HuH-7.5 (cell line): ENCODE data around the gene ZNF579.

ENCODE experiments used
- DNase-seq: peaks from one replicate; pipeline ENCODE4 v3.0.0; 2011; ENCODE audit warnings: low spot score

Gene ZNF579, protein sequence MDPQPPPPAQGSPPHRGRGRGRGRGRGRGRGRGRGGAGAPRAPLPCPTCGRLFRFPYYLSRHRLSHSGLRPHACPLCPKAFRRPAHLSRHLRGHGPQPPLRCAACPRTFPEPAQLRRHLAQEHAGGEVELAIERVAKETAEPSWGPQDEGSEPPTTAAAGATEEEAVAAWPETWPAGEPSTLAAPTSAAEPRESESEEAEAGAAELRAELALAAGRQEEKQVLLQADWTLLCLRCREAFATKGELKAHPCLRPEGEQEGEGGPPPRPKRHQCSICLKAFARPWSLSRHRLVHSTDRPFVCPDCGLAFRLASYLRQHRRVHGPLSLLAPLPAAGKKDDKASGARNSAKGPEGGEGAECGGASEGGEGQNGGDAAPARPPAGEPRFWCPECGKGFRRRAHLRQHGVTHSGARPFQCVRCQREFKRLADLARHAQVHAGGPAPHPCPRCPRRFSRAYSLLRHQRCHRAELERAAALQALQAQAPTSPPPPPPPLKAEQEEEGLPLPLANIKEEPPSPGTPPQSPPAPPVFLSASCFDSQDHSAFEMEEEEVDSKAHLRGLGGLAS

DNA sequence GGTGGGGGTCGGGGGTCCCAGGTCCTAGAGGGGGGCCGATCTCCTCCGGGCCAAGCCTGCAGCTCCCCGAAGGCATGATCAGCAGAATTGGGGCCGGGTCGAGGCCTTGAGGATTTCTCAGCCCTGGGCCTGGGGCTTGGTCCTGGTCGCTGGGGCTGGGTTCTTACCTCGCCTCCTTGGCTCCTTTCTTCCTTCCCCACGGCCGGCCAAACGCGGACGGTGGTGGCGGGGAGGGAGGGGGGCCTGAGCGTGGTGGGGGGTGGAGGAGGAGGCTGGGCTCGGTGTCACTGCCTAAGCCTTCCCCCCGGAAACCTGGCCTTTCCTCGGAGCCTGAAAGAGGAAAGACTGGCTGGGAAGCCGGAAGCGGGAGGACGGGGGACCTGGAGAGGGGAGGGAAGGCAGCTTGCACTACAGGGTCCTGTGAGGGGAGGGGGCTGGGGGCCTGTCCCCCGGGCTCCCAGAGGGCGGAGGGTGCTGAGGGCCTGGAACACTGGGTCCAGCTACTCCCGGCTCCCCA lies at the start of gene ZNF579:
Gene ZNF579 (minus strand): TSS at position 221 of the 517 bp plus-strand sequence. CDS start 1,209 bp downstream, outside the sequence.
- DNase-seq: peak; percentile 96

DNA sequence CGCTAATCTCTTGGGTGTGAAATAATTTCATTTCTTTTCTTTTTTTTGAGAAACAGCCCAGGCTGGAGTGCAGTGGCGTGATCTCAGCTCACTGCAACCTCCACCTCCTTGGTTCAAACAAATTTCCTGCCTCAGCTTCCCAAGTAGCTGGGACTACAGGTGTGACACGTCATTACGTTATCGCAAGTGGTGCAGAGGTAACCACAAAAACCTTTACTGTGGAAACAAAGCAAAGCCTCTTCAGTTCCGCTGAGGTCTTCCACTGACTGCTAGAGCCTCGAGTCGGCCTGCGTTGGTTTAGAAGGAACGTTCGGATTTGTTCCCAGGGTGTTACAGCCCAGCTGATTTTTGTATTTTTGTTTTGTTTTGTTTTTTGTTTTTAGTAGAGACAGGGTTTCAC lies 45.7 kb upstream of the ZNF579 start:
- DNase-seq: no peak

DNA sequence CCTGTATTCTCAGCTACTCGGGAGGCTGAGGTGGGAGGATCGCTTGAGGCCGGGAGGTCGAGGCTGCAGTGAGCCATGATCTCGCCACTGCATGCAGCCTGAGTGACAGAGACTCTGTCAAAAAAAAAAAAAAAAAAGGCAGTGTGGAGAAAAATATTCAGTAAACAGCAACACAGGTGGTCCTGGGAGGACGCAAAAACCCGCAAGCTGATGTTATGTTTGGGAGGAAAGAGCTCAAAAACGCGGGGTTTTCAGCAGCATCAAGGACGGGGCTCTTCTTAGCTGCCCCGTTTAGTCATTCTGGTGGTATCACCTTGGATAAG lies 44.3 kb upstream of the ZNF579 start:
- no peak for DNase-seq

DNA sequence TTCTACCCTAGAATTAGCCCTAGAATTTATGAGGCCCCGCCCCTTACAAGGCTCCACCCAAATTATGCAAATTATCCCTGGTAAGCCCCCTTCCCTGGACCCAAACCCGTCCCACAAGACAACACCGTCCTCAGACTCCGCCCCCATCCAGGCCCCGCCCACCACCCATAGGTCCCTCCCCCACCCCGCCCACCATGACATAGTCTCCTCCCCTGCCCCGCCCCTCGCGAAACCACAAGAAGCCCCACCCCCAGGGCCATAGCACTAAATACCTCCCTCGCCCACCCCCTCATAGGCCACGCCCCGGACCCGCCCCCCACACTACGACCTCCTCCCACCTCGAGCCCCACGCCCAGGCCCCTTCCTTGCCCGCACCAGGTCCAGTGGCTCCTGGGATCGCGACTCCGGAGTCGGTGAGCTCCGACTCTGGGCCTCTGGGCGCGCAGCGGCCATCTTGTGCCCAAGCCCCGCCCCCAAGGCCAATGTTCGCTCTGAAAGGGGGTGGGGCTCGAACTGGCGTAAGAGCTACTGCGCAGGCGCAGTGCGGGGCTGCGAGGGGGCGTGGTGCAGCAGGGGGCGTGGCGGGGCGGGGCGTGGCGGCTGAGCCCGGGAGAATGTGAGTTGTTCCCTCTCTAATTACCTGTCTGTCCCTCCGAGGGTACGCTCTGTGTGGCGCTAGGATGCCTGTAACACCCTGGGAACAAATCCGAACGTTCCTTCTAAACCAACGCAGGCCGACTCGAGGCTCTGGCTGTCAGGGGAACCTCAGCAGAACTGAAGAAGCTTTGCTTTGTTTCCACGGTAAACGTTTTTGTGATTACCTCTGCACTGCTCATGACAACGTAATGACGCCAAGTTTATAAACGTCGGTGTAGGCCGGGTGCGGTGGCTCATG lies 43.7 kb upstream of the ZNF579 start, which contains the start of gene ZNF784:
Gene ZNF784 (minus strand): TSS at position 458 of the 895 bp plus-strand sequence. CDS start 5 bp downstream, at position 453.
- peak; percentile 94 for DNase-seq

DNA sequence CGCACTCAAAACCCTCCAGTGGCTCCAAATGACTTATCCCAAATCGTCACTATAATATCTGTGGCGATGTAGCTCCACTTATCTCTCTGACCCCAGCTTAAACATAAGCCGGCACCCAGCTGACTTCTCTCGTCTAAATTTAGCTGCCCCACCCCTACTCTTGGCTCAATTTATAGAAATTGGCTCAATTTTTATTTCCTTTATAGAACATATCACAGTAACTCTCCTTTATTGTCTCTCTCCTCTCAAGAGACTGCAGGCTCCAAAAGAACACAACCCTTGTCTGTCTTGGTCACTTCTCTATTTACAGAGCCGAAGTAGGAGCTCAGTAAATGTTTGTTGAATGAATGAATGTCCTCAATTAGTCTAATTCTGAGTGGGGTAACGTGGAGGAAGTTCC lies 42.9 kb upstream of the ZNF579 start:
- no peak for DNase-seq

DNA sequence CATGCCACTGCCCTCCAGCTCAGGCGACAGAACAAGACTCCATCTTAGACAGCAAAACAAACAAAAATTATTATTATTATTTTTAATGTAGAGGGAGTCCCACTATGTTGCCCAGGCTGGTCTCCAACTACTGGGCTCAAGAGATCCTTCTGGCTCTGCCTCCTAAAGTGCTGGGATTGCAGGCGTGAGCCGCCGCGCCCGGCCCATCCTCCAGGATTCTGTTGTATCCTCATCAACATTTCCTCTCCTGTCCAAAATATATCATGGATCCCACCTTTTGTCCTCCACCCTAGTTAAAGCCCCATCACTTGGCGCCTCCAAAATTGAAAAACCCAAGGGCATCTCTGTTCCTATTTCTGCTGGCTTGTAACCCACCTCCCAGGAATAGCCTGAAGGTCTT lies 42.5 kb upstream of the ZNF579 start:
- DNase-seq: no peak

DNA sequence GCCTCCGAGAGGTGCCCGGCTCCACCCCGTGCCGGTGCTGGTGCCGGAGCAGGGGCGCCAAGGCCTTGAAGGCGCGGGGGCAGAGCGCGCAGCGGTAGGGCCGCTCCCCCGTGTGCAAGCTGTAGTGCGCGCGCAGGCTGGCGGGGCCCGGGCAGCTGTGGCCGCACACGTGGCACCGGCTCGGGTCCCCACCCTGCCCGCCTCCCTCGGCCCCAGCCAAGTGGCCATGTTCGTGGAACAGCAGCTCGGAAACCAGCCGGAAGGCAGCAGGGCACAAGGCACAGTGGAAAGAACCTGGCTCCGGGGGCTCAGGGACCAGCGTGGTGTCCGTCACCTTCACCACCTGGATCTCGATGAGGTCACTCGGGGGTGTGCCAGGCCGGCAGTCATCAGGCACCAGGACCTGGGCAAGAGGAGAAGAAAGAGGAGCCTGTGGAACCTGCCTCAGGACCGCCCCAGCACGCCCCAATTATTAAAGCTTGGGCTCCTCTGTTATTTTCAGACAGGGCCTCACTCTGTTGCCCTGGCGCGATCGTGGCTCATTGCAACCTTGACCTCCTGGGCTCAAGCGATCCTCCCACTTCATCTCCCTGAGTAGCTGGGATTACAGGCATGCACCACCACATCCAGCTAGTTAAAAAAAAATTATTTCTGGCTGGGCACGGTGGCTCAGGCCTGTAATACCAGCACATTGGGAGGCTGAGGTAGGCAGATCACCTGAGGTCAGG lies 41.8 kb upstream of the ZNF579 start:
- no peak for DNase-seq

DNA sequence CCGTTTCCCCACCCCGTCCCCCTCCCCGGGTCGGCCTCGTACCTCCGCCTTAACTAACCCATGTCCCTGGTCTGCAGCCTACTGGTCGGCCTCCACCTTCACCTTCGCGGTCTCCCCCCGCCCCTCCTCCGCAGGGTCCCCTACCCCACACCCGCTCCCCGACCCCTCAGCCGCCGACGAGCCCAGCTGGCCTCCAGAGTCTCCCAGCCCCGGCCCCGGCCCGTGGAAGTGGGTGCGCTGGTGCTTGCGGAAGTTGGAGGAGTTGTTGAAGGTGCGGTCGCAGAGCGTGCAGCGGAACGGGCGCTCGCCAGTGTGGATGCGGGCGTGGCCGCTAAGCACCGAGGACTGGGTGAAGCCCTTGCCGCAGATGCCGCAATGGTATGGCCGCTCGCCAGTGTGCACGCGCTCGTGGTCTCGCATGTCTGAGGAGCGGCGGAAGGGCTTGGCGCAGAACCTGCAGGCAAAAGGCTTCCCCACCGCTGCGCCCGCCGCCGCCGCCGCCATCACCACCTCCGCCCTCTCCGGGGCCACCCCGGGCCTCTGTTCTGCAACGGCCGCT lies 41.1 kb upstream of the ZNF579 start:
- DNase-seq: no peak

DNA sequence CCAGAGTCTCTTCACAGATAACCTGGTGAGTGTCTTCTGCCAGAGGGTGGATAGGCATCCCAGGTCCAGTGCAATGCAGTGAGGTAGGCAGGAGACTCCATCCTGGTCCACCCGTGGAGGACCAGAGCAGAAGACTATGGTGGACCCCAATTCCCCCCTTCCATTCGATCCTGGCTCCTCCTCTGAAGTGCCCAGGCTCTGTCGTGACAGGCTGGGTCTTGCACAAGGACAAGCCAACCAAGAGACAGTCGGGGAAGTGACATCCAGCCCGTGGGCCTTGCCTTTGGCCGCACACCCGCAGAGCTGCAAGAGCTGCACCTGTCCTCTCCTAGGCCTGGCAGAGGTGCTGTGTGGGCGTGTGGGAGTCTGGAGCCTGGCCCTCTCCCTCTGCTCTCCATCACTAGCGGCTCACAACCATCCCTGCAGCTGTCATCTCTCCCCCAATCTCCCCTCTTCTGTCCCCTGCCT lies 40.6 kb upstream of the ZNF579 start:
- DNase-seq: no peak

DNA sequence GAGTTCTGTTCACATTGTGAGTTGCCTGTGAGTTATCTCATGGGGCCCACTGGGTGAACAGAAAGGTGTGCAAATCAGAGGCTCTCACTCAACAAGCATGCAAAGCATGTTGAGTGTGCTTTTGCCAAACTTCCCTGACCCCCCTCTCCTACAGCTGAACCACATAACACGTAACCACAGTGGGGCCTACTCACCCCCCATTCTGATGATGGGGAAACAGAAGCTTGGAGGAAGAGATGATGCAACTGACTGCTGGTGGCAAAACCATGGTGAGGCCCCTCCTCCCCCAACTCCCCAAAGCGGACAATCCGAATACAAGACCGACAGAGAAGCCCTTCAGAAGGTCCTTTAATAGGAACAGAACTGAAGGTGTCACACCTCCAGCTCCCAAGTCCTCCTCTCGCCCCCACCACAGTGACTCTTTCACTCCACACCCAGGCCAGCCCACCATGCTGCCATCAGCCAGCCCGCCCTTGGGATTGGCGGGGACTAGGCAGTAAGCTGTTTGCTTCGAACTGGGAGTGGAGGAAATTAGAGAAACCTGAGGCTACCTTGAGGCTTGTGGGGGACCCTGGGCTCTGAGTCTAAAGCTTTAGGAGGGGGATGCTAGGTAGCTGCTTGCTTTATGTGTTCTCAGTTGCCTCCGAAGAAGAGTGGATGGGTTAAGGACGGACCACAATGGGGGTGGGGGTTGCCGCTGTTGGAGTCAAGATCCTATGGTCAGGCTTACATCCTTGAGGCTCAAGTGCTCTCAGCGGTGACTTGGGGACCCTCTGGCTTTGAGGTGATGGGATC lies 40.0 kb upstream of the ZNF579 start:
- no peak for DNase-seq

DNA sequence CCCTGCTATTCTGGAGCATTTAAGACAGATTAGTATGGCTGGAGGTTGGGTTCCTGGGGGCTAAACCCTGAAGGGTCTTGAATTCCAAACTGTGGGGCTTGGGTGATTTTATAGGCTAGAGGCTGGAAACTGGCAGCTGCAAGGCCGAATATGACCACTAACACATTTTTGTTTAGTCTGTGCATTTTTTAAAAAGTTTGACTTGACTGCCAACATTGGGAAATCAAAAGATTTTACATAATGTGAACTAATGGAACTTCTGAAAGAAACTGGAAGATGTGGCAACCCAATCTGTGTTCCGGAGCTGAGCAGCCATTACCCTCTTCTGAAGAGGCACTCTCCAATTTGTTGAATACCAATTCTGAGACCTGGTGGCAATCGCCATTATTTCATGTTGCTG lies 38.6 kb upstream of the ZNF579 start:
- DNase-seq: no peak

DNA sequence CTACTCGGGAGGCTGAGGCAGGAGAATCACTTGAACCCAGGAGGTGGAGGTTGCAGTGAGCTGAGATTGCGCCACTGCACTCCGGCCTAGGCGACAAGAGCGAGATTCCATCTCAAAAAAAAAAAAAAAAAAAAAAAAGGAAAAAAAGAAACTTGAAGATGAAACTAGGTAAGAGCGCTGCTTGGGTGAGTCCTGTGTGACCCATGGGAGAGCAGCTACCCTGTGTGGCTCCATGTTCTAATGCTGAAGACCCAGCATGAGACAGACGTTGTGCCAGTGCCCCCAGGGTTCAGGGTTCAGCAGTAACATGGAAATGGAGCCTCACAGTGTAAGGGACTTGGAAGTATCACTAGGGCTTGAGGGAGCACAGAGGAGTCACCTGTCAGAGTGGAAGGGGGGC lies 37.8 kb upstream of the ZNF579 start:
- no peak for DNase-seq

DNA sequence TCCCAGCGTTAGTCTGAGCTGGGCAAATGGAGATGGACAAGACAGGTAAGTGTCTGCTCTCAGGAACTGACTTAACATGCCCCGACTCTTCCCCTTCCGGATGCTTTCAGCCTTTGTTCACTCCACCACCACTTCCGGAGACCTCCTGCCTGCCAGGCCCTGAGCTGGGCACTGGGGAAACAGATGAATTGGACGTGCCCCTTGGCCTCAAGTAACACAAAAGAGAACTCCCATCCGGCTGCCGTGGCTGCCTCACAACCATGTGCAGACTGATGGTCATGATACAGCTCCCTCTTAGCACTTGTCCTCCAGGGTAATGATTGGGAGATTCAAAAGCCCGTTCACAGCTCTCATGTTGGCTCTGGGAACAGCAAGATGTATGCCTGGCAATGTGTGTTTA lies 36.8 kb upstream of the ZNF579 start:
- DNase-seq: no peak

DNA sequence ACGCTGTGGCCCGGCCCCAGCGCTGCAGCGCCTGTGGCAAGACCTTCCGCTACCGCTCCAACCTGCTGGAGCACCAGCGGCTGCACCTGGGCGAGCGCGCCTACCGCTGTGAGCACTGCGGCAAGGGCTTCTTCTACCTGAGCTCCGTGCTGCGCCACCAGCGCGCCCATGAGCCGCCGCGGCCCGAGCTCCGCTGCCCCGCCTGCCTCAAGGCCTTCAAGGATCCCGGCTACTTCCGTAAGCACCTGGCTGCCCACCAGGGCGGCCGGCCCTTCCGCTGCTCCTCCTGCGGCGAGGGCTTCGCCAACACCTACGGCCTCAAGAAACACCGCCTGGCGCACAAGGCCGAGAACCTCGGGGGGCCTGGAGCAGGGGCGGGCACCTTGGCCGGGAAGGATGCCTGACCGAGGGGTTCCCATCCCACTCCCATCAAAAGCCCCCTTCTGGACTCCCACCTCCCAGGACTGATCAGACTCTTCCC lies 35.8 kb upstream of the ZNF579 start:
- DNase-seq: no peak

DNA sequence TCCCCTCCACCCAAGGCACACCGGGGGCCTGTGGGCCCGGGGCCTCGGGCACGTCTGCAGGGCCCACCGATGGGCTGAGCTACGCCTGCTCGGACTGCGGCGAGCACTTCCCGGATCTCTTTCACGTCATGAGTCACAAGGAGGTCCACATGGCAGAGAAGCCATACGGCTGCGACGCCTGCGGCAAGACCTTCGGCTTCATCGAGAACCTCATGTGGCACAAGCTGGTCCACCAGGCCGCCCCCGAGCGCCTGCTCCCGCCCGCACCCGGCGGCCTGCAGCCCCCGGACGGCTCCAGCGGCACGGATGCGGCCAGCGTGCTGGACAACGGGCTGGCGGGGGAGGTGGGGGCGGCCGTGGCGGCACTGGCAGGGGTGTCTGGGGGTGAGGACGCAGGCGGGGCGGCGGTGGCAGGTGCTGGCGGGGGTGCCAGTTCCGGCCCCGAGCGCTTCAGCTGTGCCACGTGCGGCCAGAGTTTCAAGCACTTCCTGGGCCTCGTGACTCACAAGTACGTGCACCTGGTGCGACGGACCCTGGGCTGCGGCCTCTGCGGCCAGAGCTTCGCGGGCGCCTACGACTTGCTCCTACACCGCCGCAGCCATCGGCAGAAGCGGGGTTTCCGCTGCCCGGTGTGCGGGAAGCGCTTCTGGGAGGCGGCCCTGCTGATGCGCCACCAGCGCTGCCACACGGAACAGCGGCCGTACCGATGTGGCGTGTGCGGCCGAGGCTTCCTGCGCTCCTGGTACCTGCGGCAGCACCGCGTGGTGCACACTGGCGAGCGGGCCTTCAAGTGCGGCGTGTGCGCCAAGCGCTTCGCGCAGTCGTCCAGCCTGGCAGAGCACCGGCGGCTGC lies 35.1 kb upstream of the ZNF579 start:
- DNase-seq: no peak

DNA sequence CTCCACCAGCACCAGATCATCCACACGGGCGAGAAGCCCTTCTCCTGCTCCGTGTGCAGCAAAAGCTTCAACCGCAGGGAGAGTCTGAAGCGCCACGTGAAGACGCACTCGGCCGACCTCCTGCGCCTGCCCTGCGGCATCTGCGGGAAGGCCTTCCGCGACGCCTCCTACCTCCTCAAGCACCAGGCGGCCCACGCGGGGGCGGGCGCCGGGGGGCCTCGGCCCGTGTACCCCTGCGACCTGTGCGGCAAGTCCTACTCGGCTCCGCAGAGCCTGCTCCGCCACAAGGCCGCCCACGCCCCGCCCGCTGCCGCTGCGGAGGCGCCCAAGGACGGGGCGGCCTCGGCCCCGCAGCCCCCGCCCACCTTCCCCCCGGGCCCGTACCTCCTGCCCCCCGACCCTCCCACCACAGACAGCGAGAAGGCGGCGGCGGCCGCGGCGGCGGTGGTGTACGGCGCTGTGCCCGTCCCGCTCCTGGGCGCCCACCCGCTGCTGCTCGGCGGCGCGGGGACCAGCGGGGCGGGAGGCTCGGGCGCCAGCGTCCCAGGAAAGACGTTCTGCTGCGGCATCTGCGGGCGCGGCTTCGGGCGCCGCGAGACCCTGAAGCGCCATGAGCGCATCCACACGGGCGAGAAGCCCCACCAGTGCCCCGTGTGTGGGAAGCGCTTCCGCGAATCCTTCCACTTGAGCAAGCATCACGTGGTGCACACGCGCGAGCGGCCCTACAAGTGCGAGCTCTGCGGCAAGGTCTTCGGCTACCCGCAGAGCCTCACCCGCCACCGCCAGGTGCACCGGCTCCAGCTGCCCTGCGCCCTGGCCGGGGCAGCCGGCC lies 34.3 kb upstream of the ZNF579 start:
- no peak for DNase-seq

DNA sequence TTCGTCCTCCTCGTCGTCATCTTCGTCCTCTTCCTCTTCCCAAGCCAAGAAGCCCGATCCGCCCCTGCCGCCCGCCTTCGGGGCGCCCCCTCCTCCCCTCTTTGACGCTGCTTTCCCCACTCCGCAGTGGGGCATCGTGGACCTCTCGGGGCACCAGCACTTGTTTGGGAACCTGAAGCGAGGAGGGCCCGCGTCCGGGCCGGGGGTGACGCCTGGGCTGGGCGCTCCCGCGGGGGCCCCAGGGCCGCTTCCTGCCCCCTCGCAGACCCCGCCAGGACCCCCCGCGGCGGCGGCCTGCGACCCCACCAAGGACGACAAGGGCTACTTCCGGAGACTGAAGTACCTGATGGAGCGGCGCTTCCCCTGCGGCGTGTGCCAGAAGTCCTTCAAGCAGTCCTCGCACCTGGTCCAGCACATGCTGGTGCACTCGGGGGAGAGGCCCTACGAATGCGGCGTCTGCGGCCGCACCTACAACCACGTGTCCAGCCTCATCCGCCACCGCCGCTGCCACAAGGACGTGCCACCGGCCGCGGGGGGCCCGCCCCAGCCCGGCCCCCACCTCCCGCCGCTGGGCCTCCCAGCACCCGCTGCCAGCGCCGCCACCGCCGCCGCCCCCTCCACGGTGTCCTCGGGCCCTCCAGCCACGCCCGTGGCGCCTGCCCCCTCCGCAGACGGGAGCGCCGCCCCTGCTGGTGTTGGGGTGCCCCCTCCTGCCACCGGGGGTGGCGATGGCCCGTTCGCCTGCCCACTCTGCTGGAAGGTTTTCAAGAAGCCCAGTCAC lies 33.5 kb upstream of the ZNF579 start:
- no peak for DNase-seq

DNA sequence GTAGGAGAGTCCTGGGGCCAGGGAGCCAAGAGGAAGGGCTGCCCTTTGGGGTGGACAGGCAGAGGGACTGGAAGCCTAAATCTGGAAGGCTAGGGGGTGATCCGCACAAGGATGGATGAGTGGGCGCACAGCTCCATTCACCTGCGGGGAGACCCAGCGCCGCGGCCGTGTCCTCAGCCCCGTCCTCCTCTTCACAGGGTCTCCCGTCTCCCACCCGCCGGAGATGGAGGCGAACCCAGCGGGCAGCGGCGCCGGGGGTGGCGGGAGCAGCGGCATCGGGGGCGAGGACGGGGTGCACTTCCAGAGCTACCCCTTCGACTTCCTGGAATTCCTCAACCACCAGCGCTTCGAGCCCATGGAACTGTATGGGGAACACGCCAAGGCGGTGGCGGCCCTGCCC lies 32.7 kb upstream of the ZNF579 start:
- no peak for DNase-seq
